GM13976 (cell line): Measurements from ENCODE around the gene KIFC1.

Source experiments
- DNase-seq: peaks from one replicate; pipeline ENCODE4 v3.0.0; 2012; ENCODE audit warnings: low spot score
- CTCF ChIP-seq: IDR thresholded peaks from 2 replicates; pipeline ENCODE4 v1.5.1; 2012; ENCODE audit warnings: borderline replicate concordance, mild to moderate bottlenecking; ENCODE audit not compliant: insufficient read depth; ENCODE audit errors: extremely low read depth, missing control alignments, control extremely low read depth
- in situ Hi-C: fragments of 300-500 bp; cut with MboI; formaldehyde crosslinking; loops from one replicate; pipeline ENCODE4 v1.12.0; 2022; ENCODE audit warnings: low sequenced_read_pairs, mixed read lengths, inconsistent platforms; ENCODE audit not compliant: unreplicated experiment

Gene KIFC1

GRCh38 chr6:33433001-33433543 is 41.4 kb downstream of the KIFC1 start:
- in situ Hi-C loops = no loop called here
- TF ChIP-seq CTCF = no peak

GRCh38 chr6:33433544-33434191 is 42.0 kb downstream of the KIFC1 start:
- TF ChIP-seq CTCF = no peak
- in situ Hi-C loops = no loop called here
- no peak for DNase-seq

More at GRCh38 chr6:33433001-33433543, 41.4 kb downstream of the KIFC1 start:
- DNase-seq = no peak

- no peak for DNase-seq
- in situ Hi-C loops = no loop called here
- TF ChIP-seq CTCF = no peak
Observed at GRCh38 chr6:33434961-33435360, 43.3 kb downstream of the KIFC1 start.

- in situ Hi-C loops = no loop called here
- DNase-seq = peak; percentile 9
- TF ChIP-seq CTCF = no peak
Observed at GRCh38 chr6:33437666-33438065, 46.0 kb downstream of the KIFC1 start.

GRCh38 chr6:33438978-33439594 is 47.5 kb downstream of the KIFC1 start:
- peak; percentile 10 for DNase-seq
- in situ Hi-C loops = no loop called here
- no peak for TF ChIP-seq CTCF

- DNase-seq = peak; percentile 15
- no peak for TF ChIP-seq CTCF
- in situ Hi-C loops = no loop called here
Observed at GRCh38 chr6:33439956-33440648, 48.5 kb downstream of the KIFC1 start.
